SK-N-SH treated with all-trans-retinoic acid at 6 μM for 48 hours (cell line): ENCODE results near the gene TRAPPC2L.

Experiments
- ARNTL ChIP-seq: fragments of 450-650 bp; formaldehyde crosslinking; IDR thresholded peaks from 2 replicates; pipeline ENCODE4 v1.5.0; 2020; ENCODE audit warnings: low read depth, mild to moderate bottlenecking, moderate library complexity, borderline replicate concordance
- CSDC2 ChIP-seq: fragments of 250-450 bp; sonication (Bioruptor Pico); IDR thresholded peaks from 2 replicates; pipeline ENCODE4 v1.5.0; 2020; ENCODE audit warnings: mild to moderate bottlenecking, moderate library complexity
- GLIS3 ChIP-seq: fragments of 250-450 bp; sonication (Bioruptor Pico); IDR thresholded peaks from 2 replicates; pipeline ENCODE4 v1.5.0; 2020; ENCODE audit warnings: mild to moderate bottlenecking, moderate library complexity
- PATZ1 ChIP-seq: fragments of 250-450 bp; sonication (Bioruptor Pico); IDR thresholded peaks from 2 replicates; pipeline ENCODE4 v1.8.0; 2020; ENCODE audit warnings: mild to moderate bottlenecking, moderate library complexity, borderline replicate concordance
- POU6F1 ChIP-seq: fragments of 250-450 bp; sonication (Bioruptor Pico); IDR thresholded peaks from 2 replicates; pipeline ENCODE4 v1.8.0; 2021; ENCODE audit warnings: low read depth, mild to moderate bottlenecking, moderate library complexity, borderline replicate concordance
- PPARA ChIP-seq: fragments of 250-450 bp; sonication (Bioruptor Pico); IDR thresholded peaks from 2 replicates; pipeline ENCODE4 v1.5.0; 2020; ENCODE audit warnings: mild to moderate bottlenecking, borderline replicate concordance
- TCF4 ChIP-seq: fragments of 250-450 bp; sonication (Bioruptor Pico); IDR thresholded peaks from 2 replicates; pipeline ENCODE4 v1.8.0; 2021; ENCODE audit warnings: mild to moderate bottlenecking, moderate library complexity, borderline replicate concordance
- TOX ChIP-seq: fragments of 250-450 bp; sonication (Bioruptor Pico); IDR thresholded peaks from 2 replicates; pipeline ENCODE4 v1.8.0; 2021; ENCODE audit warnings: mild to moderate bottlenecking, moderate library complexity, borderline replicate concordance
- ZNF70 ChIP-seq: fragments of 450-650 bp; formaldehyde crosslinking; IDR thresholded peaks from 2 replicates; pipeline ENCODE4 v1.5.0; 2020; ENCODE audit warnings: mild to moderate bottlenecking, moderate library complexity

- TF ChIP-seq PATZ1 (CRISPR knock-in tag): no peak
- TF ChIP-seq TOX (CRISPR knock-in tag): no peak
- TF ChIP-seq PPARA (CRISPR knock-in tag): no peak
- no peak for TF ChIP-seq ZNF70 (CRISPR knock-in tag)
- no peak for TF ChIP-seq GLIS3 (CRISPR knock-in tag)
- TF ChIP-seq POU6F1 (CRISPR knock-in tag): no peak
- TF ChIP-seq TCF4 (CRISPR knock-in tag): no peak
- no peak for TF ChIP-seq ARNTL (CRISPR knock-in tag)
- no peak for TF ChIP-seq CSDC2 (CRISPR knock-in tag)
Measured at GRCh38 chr16:88899901-88900661, 43.2 kb downstream of the TRAPPC2L start.
